Right lobe of liver (tissue), 4 donors: ENCODE measurements around the gene RARRES2.

Experiments
- POLR2A ChIP-seq: fragments of 450-650 bp; IDR thresholded peaks from one replicate; pipeline ENCODE4 v1.6.1; 2017; ENCODE audit warnings: antibody characterized with exemption, mild to moderate bottlenecking
- TF ChIP-seq, protein P1 (sequence below), 4 donors: fragments of 200-600 bp in 3 of 4; fragments of 450-650 bp in 1 of 4; IDR thresholded peaks; one replicate each; pipeline versions ENCODE4 v1.5.1 to v1.8.0; 2016 to 2022; ENCODE audit warnings: antibody characterized with exemption in 4 of 4, mild to moderate bottlenecking in 2 of 4
- donor health status: DM: no; HTN: no; CAD: no.
- donor health status: DM: no; HTN: no; CAD: no.
- donor health status: DM: no; HTN: yes; CAD: no.

DNA sequence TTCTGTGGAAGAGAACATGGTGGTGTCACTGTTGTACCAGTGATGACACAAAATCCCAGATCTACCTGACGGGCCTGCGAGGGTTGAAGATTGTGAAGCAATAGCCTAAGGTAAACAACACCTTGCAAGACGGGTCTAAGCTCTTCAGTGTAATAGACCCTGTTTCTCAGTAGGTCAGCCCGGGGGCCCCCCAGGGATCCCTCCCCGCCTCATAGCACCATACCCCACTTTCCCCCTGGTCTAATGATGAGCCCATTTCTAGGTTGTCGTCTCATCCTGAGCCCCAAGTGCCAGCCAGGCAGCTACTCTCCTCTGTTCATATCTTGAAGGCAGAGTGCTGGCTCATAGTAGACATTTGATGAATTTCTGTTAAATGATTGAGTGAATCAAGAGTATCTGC is 15.5 kb downstream of the RARRES2 start:
- TF ChIP-seq, protein P1, sequence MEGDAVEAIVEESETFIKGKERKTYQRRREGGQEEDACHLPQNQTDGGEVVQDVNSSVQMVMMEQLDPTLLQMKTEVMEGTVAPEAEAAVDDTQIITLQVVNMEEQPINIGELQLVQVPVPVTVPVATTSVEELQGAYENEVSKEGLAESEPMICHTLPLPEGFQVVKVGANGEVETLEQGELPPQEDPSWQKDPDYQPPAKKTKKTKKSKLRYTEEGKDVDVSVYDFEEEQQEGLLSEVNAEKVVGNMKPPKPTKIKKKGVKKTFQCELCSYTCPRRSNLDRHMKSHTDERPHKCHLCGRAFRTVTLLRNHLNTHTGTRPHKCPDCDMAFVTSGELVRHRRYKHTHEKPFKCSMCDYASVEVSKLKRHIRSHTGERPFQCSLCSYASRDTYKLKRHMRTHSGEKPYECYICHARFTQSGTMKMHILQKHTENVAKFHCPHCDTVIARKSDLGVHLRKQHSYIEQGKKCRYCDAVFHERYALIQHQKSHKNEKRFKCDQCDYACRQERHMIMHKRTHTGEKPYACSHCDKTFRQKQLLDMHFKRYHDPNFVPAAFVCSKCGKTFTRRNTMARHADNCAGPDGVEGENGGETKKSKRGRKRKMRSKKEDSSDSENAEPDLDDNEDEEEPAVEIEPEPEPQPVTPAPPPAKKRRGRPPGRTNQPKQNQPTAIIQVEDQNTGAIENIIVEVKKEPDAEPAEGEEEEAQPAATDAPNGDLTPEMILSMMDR (IDR thresholded peaks at IDR 0.05): no peak
- no peak for TF ChIP-seq POLR2A
